Measurements from ENCODE around the gene ARL15.

DNA sequence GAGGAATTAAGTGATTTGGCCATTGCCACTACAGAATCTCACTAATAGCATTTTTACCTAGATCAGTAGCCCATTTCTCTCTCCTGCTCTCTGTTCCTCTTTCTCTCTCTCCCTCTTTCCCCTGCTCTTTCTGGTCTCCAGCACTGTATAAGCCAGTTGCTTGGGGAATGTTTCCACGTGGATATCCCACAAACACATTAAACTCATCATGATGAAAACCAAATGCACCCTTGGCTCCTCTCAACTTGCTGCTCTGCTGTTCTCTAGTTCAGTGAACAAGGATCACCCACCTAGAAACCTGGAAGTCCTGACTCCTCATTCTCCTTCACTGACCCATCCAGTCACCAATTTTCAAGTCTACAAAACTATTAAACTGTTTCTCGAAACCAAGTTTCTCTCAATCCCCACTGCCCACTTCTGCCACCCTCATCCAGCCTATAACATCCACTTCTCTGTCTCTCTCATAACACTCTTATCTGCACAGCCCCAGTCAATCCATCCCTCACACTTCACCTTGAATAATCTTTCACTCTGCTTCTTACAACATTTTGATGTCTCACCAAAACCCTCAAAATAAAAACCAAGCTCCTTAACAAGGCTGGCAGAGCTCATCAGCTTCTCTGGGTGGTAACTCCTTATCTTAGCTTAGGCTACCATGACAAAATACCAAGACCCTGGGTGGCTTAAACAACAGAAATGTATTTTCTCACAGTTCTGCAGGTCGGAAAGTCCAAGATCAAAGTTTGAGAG is 79.3 kb downstream of the ARL15 start:
- TF ChIP-seq, protein P1, sequence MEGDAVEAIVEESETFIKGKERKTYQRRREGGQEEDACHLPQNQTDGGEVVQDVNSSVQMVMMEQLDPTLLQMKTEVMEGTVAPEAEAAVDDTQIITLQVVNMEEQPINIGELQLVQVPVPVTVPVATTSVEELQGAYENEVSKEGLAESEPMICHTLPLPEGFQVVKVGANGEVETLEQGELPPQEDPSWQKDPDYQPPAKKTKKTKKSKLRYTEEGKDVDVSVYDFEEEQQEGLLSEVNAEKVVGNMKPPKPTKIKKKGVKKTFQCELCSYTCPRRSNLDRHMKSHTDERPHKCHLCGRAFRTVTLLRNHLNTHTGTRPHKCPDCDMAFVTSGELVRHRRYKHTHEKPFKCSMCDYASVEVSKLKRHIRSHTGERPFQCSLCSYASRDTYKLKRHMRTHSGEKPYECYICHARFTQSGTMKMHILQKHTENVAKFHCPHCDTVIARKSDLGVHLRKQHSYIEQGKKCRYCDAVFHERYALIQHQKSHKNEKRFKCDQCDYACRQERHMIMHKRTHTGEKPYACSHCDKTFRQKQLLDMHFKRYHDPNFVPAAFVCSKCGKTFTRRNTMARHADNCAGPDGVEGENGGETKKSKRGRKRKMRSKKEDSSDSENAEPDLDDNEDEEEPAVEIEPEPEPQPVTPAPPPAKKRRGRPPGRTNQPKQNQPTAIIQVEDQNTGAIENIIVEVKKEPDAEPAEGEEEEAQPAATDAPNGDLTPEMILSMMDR (IDR thresholded peaks at IDR 0.05): no peak
- TF ChIP-seq POLR2A (IDR thresholded peaks at IDR 0.05): no peak

Measured in esophagus squamous epithelium (tissue), 4 donors.